SH-SY5Y (cell line): ENCODE results near the gene COL8A2.

Experiments used
- GATA2 ChIP-seq: IDR thresholded peaks from 2 replicates; pipeline ENCODE4 v1.6.1; 2011; ENCODE audit warnings: mild to moderate bottlenecking, low read depth, low read length
- GATA3 ChIP-seq: IDR thresholded peaks from 2 replicates; pipeline ENCODE4 v1.6.1; 2011; ENCODE audit warnings: low read depth, mild to moderate bottlenecking, low read length, moderate library complexity

GRCh38 chr1:36089393-36090121 is 35.5 kb downstream of the COL8A2 start:
- no peak for TF ChIP-seq GATA3
- TF ChIP-seq GATA2: no peak
